ENCODE measurements around the gene MEX3D. TPM values are rescaled to one million over a fixed set of nuclear protein-coding genes. Genes with fewer than 3 reads are reported as not detected.
"Not testable (repeated sequence)": the region's sequence is repeated elsewhere in the genome, so short reads cannot be mapped to it uniquely, and the experiment has no call there.

The MEX3D gene
- total RNA-seq, 1 donor from 2014 or later, result 55.0 TPM

DNA sequence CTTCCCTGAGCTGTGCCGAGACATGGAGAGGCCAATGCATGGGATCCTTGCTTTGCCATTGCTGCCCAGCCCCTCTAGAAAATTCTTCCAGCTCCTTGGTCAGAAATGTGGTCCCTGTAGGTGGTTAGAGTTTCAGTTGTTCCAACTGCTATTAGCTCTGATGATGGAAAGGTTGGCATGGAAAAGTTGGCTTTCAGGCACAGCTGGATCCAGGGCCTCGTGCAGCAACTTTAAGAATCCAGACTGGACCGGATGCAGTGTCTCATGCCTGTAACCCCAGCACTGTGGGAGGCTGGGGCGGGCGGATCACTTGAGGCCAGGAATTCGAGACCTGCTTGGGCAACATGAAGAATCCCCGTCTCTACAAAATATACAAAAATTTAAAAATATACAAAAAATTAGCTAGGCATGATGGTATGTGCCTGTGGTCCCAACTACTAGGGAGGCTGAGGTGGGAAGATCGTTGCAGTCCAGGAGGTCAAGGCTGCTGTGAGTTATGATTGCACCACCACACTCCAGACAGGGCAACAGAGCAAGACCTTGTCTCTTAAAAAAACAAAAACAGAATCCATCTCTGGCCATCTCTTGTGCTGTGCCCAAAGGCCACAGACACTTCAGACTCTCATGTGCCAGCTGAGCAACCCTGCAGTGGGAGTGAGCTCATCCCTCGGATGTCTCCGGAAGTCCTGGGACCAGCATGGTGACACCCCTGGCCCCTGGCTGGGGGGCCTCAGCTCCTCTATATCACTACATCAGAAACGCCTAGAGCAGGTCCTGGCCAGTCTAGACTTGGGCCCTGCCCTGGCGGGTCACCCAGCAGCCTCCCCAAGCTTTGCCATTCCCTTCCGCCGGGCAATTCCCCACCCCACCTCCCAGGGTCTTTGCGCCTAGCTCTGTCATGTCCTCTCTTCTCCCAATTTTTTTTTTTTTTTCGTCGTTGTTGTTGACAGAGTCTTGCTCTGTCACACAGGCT lies 16.8 kb downstream of the MEX3D start:
- DNase-seq (ENCODE audit: low spot score in 2 of 2) (no peak), FAIRE-seq (no peak)

DNA sequence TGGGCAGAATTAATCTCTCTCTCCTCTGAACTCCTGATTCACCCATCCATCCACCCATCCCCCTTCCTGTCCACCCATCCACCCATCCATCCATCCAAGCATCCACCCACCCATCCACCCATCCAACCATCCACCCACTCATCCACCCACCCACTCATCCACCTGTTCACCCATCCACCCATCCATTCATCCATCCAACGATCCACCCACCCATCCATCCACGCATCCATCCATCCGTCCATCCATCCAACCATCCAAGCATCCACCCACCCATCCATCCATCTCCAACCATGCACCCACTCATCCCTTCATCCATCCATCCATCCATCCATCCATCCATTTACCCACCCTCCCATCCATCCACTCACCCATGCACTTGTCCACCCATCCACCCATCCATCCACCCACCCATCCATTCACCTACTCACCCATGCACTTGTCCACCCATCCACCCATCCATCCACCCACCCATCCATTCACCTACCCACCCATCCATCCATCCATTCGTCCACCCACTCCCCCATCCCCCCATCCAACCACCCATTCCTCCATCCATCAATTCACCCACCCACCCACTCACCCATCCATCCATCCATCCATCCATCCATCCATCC lies 18.7 kb downstream of the MEX3D start:
- DNase-seq (ENCODE audit: low spot score in 2 of 2) (no peak), FAIRE-seq (no peak)

DNA sequence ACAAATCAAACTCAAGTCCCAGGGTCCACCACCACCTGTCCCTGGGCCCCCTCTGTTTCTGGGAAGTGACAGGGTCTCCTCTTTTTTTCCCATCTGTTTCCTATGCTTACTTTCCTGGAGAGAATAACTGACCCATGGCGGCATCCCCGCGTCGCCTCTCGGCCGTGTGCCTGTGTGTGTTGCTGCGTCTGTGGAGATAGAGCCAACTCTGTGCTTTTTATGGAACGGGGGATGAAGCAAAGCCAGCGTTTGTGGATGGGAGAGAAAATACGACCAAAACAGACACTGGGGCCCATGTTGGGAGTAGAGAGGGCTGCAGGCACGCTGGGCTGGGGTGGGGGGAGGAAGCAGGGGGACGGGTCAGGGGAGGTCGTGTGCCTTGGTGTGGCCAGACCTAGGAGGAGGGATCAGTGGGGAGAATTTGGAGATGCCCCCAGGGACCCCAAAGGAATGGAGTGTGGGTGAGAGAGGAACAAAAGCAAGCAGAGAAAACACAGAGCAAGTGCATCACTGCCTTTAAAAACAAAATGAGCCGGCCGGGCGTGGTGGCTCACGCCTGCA lies 27.7 kb downstream of the MEX3D start:
- DNase-seq (ENCODE audit: low spot score in 2 of 2) (no peak), FAIRE-seq (no peak)

DNA sequence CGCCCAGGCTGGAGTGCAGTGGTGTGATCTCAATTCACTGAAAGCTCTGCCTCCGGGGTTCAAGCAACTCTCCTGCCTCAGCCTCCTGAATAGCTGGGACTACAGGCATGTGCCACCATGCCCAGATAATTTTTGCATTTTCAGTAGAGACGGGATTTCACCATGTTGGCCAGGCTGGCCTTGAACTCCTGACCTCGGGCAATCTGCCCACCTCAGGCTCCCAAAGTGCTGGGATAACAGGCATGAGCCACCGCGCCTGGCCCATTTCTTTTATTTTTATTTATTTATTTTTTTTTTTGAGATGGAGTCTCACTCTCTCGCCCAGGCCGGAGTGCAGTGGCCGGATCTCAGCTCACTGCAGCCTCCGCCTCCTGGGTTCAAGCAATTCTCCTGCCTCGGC lies 28.4 kb downstream of the MEX3D start:
- DNase-seq (ENCODE audit: low spot score in 2 of 2); FAIRE-seq: not testable (repeated sequence)

DNA sequence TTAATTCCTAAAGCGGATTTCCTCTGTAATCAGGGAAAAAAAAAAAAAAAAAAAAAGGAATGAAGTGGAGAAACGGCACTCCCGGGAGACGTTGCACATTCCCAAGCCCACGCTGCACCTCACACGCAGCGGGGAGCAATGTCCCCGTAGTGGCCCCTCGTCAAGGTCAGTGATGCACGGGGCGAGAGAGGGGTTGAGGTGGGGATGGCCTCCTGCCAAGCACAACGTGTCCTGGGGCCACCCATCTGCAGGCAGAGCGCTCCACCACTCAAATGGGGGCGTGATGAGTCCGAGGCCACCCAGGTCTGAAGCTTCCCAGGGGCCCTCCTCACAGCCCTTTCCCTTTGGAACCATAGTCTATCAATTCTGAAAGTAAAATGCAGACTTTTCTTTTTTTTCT lies 29.1 kb downstream of the MEX3D start:
- FAIRE-seq, result no peak
- DNase-seq (ENCODE audit: low spot score in 2 of 2), result no peak

DNA sequence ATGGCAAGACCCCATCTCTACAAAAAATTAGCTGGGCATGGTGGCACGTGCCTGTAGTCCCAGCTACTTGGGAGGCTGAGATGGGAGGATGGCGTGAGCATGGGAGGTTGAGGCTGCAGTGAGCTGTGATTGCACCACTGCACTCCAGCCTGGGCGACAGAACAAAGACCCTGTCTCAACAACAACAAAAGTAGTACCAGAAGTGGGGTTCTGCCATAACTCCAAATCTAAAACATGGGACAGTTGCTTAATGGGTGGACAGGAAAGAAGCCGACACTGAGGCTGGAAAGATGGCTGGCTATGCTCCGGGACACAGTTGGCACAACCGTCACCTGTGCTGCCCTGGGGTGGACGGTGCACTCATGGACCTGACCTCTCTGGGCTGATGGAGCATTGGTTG lies 32.4 kb downstream of the MEX3D start:
- FAIRE-seq; DNase-seq (ENCODE audit: low spot score in 2 of 2): not testable (repeated sequence)

DNA sequence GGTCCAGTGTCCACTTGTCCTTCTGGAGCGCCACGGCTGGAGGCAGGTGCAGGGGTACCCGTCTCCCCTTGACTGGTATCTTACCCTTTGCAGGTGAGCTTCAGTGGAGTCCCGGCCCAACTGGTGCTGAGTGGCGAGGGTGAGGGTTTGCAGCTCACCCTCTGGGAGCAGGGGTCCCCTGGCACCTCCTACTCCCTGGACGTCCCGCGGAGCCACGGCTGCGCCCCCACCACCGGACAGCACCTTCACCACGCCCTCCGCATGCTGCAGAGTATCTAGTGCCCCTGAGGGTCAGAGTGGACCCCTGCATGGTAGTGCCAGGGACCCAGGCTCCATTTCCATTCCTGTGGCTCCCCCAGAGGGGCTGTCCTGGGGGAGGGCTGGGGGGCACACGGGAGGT lies 33.2 kb downstream of the MEX3D start:
- DNase-seq (ENCODE audit: low spot score in 2 of 2), result no peak
- no peak for FAIRE-seq

DNA sequence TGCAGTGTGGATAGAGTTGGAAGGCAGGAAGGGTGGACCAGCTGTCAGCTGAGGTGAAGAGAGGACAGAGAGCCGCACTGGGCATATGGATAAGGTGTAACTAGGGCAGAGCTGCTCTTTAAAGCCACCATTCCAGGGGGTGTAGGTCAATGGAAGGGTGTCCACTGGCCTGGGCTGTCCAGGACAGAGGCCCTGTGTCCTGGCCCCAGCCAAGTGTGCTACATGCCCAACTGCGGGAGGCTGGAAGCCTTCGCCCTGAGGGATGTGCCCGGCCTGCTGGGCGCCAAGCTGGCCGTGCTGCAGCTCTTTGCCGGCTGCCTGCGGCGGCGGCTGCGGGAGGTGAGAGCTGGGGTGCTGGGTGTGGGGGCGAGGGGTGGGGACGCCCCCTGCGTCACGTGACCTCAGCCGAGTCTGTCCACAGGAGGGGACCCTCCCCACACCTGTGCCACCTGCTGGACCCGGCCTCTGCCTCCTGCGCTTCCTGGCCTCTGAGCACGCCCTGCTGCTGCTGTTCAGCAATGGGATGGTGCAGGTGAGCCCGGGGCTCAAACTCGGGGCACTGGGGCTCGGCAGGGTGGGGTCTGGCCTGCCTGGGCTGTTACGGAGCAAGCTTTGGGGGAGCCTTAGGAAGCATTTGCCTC lies 34.5 kb downstream of the MEX3D start:
- DNase-seq (ENCODE audit: low spot score in 2 of 2) (no peak), FAIRE-seq (no peak)

DNA sequence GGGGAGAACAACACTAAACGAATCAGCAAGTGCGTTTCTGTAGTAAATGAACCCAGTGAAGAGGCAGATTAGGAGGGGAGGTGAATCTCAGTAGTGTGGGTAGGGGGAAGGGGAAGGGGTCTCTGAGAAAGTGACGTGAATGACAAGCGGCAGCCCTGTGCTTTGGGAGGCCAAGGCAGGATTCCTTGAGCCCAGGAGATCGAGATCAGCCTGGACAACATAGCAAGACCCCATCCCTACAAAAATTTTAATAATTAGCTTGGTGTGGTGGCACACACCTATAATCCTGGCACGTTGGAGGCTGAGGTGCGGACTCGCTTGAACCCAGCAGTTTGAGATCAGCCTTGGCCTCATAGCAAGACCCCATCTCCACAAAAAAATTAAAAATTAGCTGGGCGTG lies 36.1 kb downstream of the MEX3D start:
- FAIRE-seq, result no peak
- DNase-seq (ENCODE audit: low spot score in 2 of 2), result no peak

DNA sequence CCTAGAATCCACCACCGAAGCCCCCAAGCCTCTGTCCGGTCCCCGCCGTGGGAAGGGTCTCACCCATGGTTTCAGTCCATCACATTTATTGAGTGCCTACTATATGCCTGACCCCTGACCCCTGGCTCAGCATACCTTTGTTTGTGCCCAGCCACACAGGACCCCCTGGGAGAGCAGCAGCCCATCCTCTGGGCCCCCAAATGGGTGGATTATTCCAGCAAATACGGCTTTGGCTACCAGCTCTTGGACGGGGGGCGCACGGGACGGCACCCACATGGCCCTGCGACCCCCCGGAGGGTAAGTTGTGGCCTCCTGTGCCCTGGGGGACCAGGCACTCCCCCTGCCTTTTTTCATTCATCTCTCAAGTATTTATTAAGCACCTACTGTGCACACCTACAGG lies 36.5 kb downstream of the MEX3D start:
- FAIRE-seq (no peak), DNase-seq (ENCODE audit: low spot score in 2 of 2) (no peak)

DNA sequence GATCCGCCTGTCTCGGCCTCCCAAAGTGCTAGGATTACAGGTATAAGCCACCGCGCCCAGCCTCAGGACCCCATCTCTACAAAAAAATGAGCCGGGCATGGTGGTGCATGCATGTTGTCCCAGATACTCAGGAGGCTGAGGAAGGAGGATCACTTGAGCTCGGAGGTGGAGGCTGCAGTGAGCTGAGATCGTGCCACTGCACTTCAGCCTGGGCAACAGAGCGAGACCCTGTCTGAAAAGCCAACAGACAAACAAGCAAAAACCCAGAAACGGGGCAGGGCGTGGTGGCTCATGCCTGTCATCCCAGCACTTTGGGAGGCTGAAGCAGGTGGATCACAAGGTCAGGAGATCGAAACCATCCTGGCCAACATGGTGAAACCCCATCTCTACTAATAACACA lies 37.3 kb downstream of the MEX3D start:
- FAIRE-seq, result not testable (repeated sequence)

DNA sequence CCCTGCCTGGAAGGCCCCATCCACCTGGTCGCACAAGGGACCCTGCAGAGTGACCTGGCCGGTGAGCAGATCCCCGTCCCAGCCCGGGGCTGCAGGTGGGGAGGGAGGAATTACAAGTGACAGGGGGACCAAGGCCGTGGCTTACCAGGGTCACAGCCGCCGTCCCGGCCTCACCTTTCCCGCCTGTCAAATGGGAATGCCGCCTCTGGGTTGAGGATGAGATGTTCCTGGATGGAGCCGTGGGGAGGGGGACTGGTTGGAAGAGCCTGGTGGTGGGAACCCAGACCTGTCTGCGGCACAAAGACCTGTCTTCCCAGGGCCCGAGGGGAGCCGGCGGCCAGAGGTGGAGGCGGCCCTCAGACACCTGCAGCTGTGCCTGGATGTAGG lies 38.7 kb downstream of the MEX3D start:
- no peak for FAIRE-seq
- DNase-seq (ENCODE audit: low spot score in 2 of 2), result no peak

More for the DNA sequence above, 37.3 kb downstream of the MEX3D start:
- DNase-seq (ENCODE audit: low spot score in 2 of 2), result not testable (repeated sequence)

DNA sequence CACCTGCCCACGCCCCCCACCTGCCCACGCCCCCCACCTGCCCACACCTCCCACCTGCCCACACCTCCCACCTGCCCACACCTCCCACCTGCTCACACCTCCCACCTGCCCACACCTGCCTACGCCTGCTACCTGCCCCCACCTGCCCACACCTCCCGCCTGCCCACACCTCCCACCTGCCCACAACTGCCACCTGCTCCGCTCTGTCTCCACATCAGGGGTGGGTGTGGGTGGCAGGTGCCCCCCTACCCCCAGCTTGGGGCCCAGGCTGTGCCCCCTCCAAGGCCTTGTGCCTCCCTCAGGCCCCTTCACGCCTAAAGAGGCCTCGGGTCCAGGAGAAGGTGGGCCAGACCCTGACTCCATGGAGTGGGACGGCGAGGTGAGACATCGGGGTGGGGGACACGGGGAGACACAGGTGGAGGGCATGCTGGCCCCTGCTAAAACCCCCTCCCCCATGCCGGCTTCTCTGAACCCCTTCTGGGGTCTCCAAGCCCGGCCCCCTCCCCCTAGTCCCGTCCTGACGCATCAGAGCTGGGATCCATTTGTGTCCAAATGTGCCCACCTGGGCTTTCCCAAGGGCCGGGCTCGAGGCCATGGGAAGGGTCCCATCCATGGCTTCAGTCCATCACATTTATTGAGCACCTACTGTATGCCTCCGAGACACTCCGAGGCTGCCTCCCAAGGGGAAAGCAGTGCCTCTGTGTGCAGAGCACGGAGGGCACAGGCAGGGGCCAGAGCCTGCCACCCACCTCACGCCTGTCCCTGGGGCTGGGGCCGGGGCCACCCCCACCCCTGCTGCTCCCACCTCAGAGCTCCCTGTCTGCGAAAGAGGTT lies 39.3 kb downstream of the MEX3D start:
- no peak for FAIRE-seq
- DNase-seq (ENCODE audit: low spot score in 2 of 2), result no peak

DNA sequence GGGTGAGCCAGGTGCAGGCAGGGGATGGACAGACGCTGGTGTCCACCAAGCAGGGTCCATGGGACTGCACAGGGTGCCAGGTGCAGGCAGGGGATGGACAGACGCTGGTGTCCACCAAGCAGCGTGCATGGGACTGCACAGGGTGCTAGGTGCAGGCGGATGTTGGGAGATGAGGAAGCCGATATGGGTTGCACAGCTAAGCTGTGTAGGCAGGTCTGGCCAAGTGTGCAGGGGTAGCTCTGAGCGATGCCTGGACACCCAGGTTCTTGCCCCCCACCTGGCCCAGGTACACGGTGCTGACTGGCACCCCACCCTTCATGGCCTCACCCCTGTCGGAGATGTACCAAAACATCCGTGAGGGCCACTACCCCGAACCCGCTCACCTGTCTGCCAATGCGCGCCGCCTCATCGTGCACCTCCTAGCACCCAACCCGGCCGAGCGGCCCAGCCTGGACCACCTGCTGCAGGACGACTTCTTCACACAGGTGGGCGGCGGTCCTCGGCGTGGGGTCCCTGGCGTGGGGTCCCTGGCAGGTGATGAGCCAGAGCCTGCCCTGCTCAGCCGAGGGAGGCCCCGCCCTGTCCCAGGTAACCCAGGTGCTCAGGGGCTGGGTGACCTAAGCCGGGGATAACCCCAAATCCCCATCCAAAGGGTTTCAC lies 40.3 kb downstream of the MEX3D start:
- FAIRE-seq (no peak), DNase-seq (ENCODE audit: low spot score in 2 of 2) (no peak)

DNA sequence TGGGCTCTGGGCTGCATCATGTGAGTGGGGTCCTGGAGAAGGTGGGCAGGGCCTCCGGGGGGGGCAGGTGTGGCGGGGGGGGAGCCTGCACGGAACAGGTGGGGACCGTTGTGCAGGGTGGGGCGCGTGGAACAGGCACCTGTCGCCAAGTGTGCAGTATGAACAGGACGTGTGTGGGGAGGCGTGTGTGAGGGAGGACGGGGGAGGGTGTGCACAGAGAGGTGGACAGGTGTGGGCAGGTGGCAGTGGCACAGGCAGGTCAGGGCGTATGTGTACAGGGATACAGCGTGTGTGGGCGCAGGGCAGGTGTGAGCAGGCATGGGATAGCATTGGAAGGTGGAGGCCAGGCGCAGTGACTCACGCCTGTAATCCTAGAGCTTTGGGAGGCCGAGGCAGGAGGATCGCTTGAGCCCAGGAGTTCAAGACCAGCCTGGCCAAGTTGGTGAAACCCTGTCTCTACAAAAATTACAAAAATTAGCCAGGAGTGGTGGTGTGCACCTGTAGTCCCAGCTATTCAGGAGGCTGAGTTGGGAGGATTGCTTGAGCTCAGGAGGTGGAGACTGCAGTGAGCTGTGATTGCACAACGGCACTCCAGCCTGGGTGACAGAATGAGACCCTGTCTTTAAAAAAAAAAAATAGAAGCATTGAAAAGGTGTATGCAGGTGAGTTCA lies 41.0 kb downstream of the MEX3D start:
- no peak for DNase-seq (ENCODE audit: low spot score in 2 of 2)
- FAIRE-seq, result no peak

DNA sequence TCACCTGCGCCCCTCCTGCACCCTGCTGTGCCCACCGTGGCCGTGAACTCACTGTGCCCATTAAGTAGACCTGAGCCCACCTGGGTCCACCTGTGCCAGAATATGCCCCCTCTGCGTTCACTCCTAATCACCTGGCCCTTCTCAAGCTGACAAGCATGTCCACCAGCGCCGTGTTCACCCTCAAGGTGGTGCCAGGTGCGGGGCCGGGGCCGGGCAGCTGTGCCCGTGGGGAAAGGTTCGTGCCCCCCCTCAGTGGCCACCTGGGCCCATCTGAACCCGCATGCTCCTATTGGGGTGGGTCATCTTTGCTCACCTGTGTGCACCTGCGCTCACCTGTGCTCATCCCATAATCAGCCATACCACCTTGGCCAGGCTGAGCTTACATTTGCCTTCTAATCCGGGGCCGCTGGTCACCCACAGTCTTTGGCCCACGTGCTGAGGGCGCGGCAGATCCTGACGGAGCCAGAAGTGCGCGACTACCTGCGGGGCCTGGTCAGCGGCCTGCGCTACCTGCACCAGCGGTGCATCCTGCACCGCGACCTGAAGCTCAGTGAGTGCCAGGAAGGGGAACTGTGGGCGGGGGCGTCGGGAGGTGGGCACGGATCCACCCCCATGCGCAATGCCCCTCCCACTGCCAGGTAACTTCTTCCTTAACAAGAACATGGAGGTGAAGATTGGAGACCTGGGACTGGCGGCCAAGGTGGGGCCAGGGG lies 41.9 kb downstream of the MEX3D start:
- no peak for FAIRE-seq
- DNase-seq (ENCODE audit: low spot score in 2 of 2), result no peak

DNA sequence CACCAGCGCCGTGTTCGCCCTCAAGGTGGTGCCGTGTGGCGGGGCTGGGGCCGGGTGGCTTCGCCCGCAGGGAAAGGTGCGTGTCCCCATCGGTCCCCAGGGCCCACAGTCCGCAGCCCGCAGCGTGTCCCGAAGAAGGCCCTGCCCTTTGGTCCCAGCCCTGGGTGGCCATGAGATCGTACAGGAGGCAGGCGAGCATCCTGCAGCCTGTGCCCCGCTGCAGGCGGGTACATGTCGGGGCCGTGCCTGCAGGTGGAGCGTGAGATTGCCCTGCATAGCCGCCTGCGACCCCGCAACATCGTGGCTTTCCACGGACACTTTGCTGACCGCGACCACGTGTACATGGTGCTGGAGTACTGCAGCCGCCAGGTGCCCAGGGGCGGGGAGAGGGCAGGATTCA lies 42.8 kb downstream of the MEX3D start:
- DNase-seq (ENCODE audit: low spot score in 2 of 2) (no peak), FAIRE-seq (no peak)

DNA sequence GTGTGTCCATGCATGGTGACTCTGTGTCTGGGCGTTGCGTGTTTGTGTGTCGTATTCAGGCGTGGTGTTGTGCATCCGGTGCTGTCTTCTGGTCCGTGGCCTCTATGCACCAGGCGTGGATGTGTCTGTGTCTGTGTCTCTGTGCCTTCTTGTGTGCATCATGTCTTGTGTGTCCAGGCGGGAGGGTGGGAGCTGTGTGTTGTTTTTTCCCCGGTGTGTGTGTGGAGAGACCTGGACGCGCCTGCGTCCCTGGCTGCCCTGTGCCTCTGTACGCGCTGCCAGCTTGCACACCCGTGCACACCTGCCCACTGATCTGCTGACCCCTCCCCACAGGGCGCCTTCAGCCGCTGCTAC lies 43.2 kb downstream of the MEX3D start:
- FAIRE-seq, result no peak
- no peak for DNase-seq (ENCODE audit: low spot score in 2 of 2)

Measured in frontal cortex (tissue), 4 donors.